Fibroblast of lung (primary cell): ENCODE data around the gene PPP1R3F.

Source experiments
- CTCF ChIP-seq, 2 donors: IDR thresholded peaks in 1 of 2; conservative IDR thresholded peaks in 1 of 2; 1 replicate in 1 of 2; 2 replicates in 1 of 2; pipeline ENCODE4 v1.5.1; 2011 to 2012; ENCODE audit warnings: low read length in 2 of 2, control low read depth in 1 of 2, inconsistent platforms in 1 of 2, low read depth in 1 of 2, mild to moderate bottlenecking in 1 of 2
- EZH2 ChIP-seq: IDR thresholded peaks from 2 replicates; pipeline ENCODE4 v1.5.1; 2012; ENCODE audit warnings: low read length, control low read depth, mild to moderate bottlenecking; ENCODE audit errors: missing control alignments

GRCh38 chrX:49227726-49228125 lies 41.9 kb upstream of the PPP1R3F start:
- no peak for TF ChIP-seq CTCF (conservative IDR thresholded peaks at IDR 0.05 in 1 of 2, IDR thresholded peaks at IDR 0.05 in 1 of 2; ENCODE audit: low read depth in 1 of 2, low read length in 2 of 2)
- no peak for TF ChIP-seq EZH2
